GM18861 (cell line): ENCODE data around the gene EXOC2.
"Not testable (repeated sequence)": the region's sequence is repeated elsewhere in the genome, so short reads cannot be mapped to it uniquely, and the experiment has no call there.

Experiments used
- ATAC-seq: cut with Tn5 transposase; IDR thresholded peaks from one replicate; pipeline ENCODE4 v1.9.1; 2021; ENCODE audit not compliant: unreplicated experiment

The EXOC2 gene

GRCh38 chr6:680666-681340, 12.1 kb downstream of the EXOC2 start:
- ATAC-seq, result no peak

GRCh38 chr6:680251-680650, 12.7 kb downstream of the EXOC2 start:
- ATAC-seq, result no peak

- no peak for ATAC-seq
These were observed 13.7 kb downstream of the EXOC2 start for GRCh38 chr6:679282-679681.

GRCh38 chr6:678520-678919, 14.4 kb downstream of the EXOC2 start:
- ATAC-seq, result no peak

- no peak for ATAC-seq
These were observed 15.0 kb downstream of the EXOC2 start for GRCh38 chr6:677919-678318.

GRCh38 chr6:674956-675355, 18.0 kb downstream of the EXOC2 start:
- ATAC-seq, result no peak

GRCh38 chr6:674406-674805, 18.5 kb downstream of the EXOC2 start:
- ATAC-seq, result no peak

GRCh38 chr6:667253-667927, 25.5 kb downstream of the EXOC2 start:
- ATAC-seq, result no peak

- ATAC-seq, result no peak
These were observed 27.3 kb downstream of the EXOC2 start for GRCh38 chr6:665403-666267.

- ATAC-seq, result not testable (repeated sequence)
These were observed 29.2 kb downstream of the EXOC2 start for GRCh38 chr6:663788-664187.

GRCh38 chr6:659716-660581, 33.0 kb downstream of the EXOC2 start:
- ATAC-seq, result no peak

- no peak for ATAC-seq
These were observed 34.7 kb downstream of the EXOC2 start for GRCh38 chr6:658244-658643.

- ATAC-seq, result no peak
These were observed 35.2 kb downstream of the EXOC2 start for GRCh38 chr6:657743-658142.

- no peak for ATAC-seq
These were observed 36.3 kb downstream of the EXOC2 start, which contains the start of gene HUS1B for GRCh38 chr6:656460-657252. HUS1B (minus strand) TSS chr6:657100; CDS start chr6:656944, 156 bp downstream.

GRCh38 chr6:654136-654535, 38.8 kb downstream of the EXOC2 start:
- ATAC-seq, result no peak

- no peak for ATAC-seq
These were observed 40.1 kb downstream of the EXOC2 start for GRCh38 chr6:652865-653264.

GRCh38 chr6:650098-650497, 42.8 kb downstream of the EXOC2 start:
- no peak for ATAC-seq

GRCh38 chr6:642805-643204, 50.1 kb downstream of the EXOC2 start:
- ATAC-seq, result no peak

GRCh38 chr6:641225-641985, 51.5 kb downstream of the EXOC2 start:
- no peak for ATAC-seq
